Upper lobe of left lung (tissue), 6 donors: ENCODE data around the gene HPD. TPM values are rescaled to one million over a fixed set of nuclear protein-coding genes. Genes with fewer than 3 reads are reported as not detected.

ENCODE experiments used
- ATAC-seq, 2 donors: fragments of 200-7000 bp; cut with Tn5 transposase; one replicate each; pipeline ENCODE4 v1.9.1; 2022; ENCODE audit warnings: mild to moderate bottlenecking in 2 of 2, moderate library complexity in 2 of 2; ENCODE audit not compliant: low FRiP score in 2 of 2
- DNase-seq, 2 donors: peaks; one replicate each; pipeline ENCODE4 v3.0.0-alpha.2; 2019 to 2020
- H3K27ac ChIP-seq, 4 donors: fragments of 200-600 bp; sonication (generic); one replicate each; pipeline ENCODE4 v1.5.1; 2016 to 2019
- H3K27me3 ChIP-seq, 4 donors: fragments of 200-600 bp; sonication (generic); one replicate each; pipeline ENCODE4 v1.5.1; 2017 to 2019
- H3K36me3 ChIP-seq, 4 donors: fragments of 200-600 bp; sonication (generic); one replicate each; pipeline ENCODE4 v1.5.1; 2016 to 2019
- H3K4me1 ChIP-seq, 4 donors: fragments of 200-600 bp; sonication (generic); one replicate each; pipeline ENCODE4 v1.5.1; 2018 to 2019
- H3K4me3 ChIP-seq, 4 donors: fragments of 200-600 bp; sonication (generic); one replicate each; pipeline ENCODE4 v1.5.1; 2017 to 2019; ENCODE audit warnings: mild to moderate bottlenecking in 2 of 4, moderate library complexity in 1 of 4
- H3K9me3 ChIP-seq, 4 donors: fragments of 200-600 bp; sonication (generic); one replicate each; pipeline ENCODE4 v1.5.1; 2018 to 2019
- CTCF ChIP-seq, 6 experiments: fragments of 450-650 bp in 4 of 6; fragments of 200-600 bp in 2 of 6; sonication (generic) in 2 of 6; IDR thresholded peaks; one replicate each; pipeline ENCODE4 v1.5.1; 2016 to 2019; ENCODE audit warnings: antibody characterized with exemption in 6 of 6
- EP300 ChIP-seq, 4 donors: sonication (generic); formaldehyde crosslinking; IDR thresholded peaks; one replicate each; pipeline ENCODE4 v1.5.1; 2017; ENCODE audit warnings: antibody characterized with exemption in 4 of 4, control low read depth in 2 of 4
- POLR2A ChIP-seq, 4 donors: fragments of 450-650 bp; IDR thresholded peaks; one replicate each; pipeline ENCODE4 v1.5.1; 2016 to 2017; ENCODE audit warnings: antibody characterized with exemption in 4 of 4, mild to moderate bottlenecking in 2 of 4
- POLR2AphosphoS5 ChIP-seq, 2 donors: sonication (generic); formaldehyde crosslinking; IDR thresholded peaks; one replicate each; pipeline ENCODE4 v1.5.1; 2017; ENCODE audit warnings: antibody characterized with exemption in 2 of 2
- WGBS, 2 donors: methylation state at CpG; one replicate each; pipeline ENCODE4 v1.1.5; 2017 to 2018; 5-methylcytosine and 5-hydroxymethylcytosine counted together
- total RNA-seq, 6 donors: library from RNA; depleted of rRNA in 4 of 6; stranded (reverse); fragments of >200 nt in 4 of 6; gene quantifications; one replicate each; pipeline versions ENCODE4 v1.1.0 to v1.2.1, GENCODE V29; 2016 to 2021
- donor health status: DM: no; HTN: no; CAD: no; lungs with moderate emphysema.
- donor health status: DM: no; HTN: yes; CAD: no; lungs with severe emphysema.

The HPD gene
- total RNA-seq, result 1 to 10 TPM in 5 of 6 donors, not detected in 1; 1.1 to 7.3 (median 1.7) TPM

- DNase-seq (no peak), ATAC-seq (peak; percentile 52 to 87)
- H3K9me3 ChIP-seq, result no peaks in the 10 kb centered on the region
- no peaks in the 10 kb centered on the region for H3K36me3 ChIP-seq
- H3K27me3 ChIP-seq, result no peaks in the 10 kb centered on the region
- WGBS, 2 donors, result 79 to 82% methylated on average over 10 to 16 of the region's 16 CpGs
- TF ChIP-seq POLR2AphosphoS5 (IDR thresholded peaks at IDR 0.05), result no peak
- TF ChIP-seq POLR2A (IDR thresholded peaks at IDR 0.05), result no peak
- TF ChIP-seq CTCF (IDR thresholded peaks at IDR 0.05), result no peak
- TF ChIP-seq EP300 (IDR thresholded peaks at IDR 0.05), result no peak
- H3K4me1 ChIP-seq, result peaks cover 4 to 8% (median 6%) of the 10 kb centered on the region in 4 donors
- no peak within 1 kb of the TSS for H3K4me3 ChIP-seq
- H3K27ac ChIP-seq, result peak within 1 kb of the TSS; percentile 64 to 84 (median 74)
These were observed at the start of gene HPD for GRCh38 chr12:121858662-121859572. Gene HPD, minus strand, starts transcription at chr12:121858859. Its CDS starts 36 bp downstream, at chr12:121858823.

GRCh38 chr12:121905746-121906145, 47.1 kb upstream of the HPD start:
- H3K4me1 ChIP-seq, result no peaks in the 10 kb centered on the region
- H3K27ac ChIP-seq, result no peak overlapping the region
- H3K27me3 ChIP-seq, result no peaks in the 10 kb centered on the region
- H3K4me3 ChIP-seq, result no peak overlapping the region
- peaks cover 15 to 97% (median 78%) of the 10 kb centered on the region in 4 donors for H3K36me3 ChIP-seq
- no peaks in the 10 kb centered on the region for H3K9me3 ChIP-seq
- TF ChIP-seq POLR2AphosphoS5 (IDR thresholded peaks at IDR 0.05) (no peak), CTCF (IDR thresholded peaks at IDR 0.05) (no peak), EP300 (IDR thresholded peaks at IDR 0.05) (no peak), POLR2A (IDR thresholded peaks at IDR 0.05) (no peak)
- 75 to 83% methylated on average over 4 of the region's 4 CpGs for WGBS, 2 donors
- ATAC-seq (no peak), DNase-seq (no peak)

GRCh38 chr12:121903202-121903601, 44.5 kb upstream of the HPD start:
- H3K4me1 ChIP-seq, result no peaks in the 10 kb centered on the region
- H3K9me3 ChIP-seq, result no peaks in the 10 kb centered on the region
- H3K27me3 ChIP-seq, result no peaks in the 10 kb centered on the region
- H3K4me3 ChIP-seq, result no peak overlapping the region
- DNase-seq (no peak), ATAC-seq (peak in 1 of 2 donors; percentile 53)
- TF ChIP-seq POLR2AphosphoS5 (IDR thresholded peaks at IDR 0.05), result no peak
- no peak for TF ChIP-seq POLR2A (IDR thresholded peaks at IDR 0.05)
- no peak for TF ChIP-seq EP300 (IDR thresholded peaks at IDR 0.05)
- no peak for TF ChIP-seq CTCF (IDR thresholded peaks at IDR 0.05)
- no peak overlapping the region for H3K27ac ChIP-seq
- WGBS, 2 donors, result 96% methylated on average over 2 of the region's 2 CpGs; no CpG with 5 or more reads in 1 of the 2 donors
- H3K36me3 ChIP-seq, result peaks cover 15 to 98% (median 81%) of the 10 kb centered on the region in 4 donors

- no peak for TF ChIP-seq POLR2A (IDR thresholded peaks at IDR 0.05)
- H3K36me3 ChIP-seq, result peaks cover 12 to 98% (median 76%) of the 10 kb centered on the region in 4 donors
- H3K27me3 ChIP-seq, result no peaks in the 10 kb centered on the region
- no peaks in the 10 kb centered on the region for H3K9me3 ChIP-seq
- ATAC-seq, result no peak
- H3K27ac ChIP-seq, result no peak overlapping the region
- DNase-seq, result peak in 1 of 2 donors; percentile 59
- no peaks in the 10 kb centered on the region for H3K4me1 ChIP-seq
- no peak overlapping the region for H3K4me3 ChIP-seq
- 100% methylated on average over 14 of the region's 14 CpGs; no CpG with 5 or more reads in 1 of the 2 donors for WGBS, 2 donors
These were observed 40.9 kb upstream of the HPD start for GRCh38 chr12:121899590-121899989.

GRCh38 chr12:121898287-121898686, 39.6 kb upstream of the HPD start:
- TF ChIP-seq EP300 (IDR thresholded peaks at IDR 0.05) (no peak), CTCF (IDR thresholded peaks at IDR 0.05) (no peak), POLR2A (IDR thresholded peaks at IDR 0.05) (no peak), POLR2AphosphoS5 (IDR thresholded peaks at IDR 0.05) (no peak)
- H3K36me3 ChIP-seq, result peaks cover 10 to 96% (median 69%) of the 10 kb centered on the region in 4 donors
- 80 to 89% methylated on average over 3 to 5 of the region's 5 CpGs for WGBS, 2 donors
- peaks cover 0 to 9% (median 5%) of the 10 kb centered on the region in 4 donors for H3K4me1 ChIP-seq
- ATAC-seq (no peak), DNase-seq (no peak)
- H3K9me3 ChIP-seq, result no peaks in the 10 kb centered on the region
- H3K27ac ChIP-seq, result no peak overlapping the region
- no peak overlapping the region for H3K4me3 ChIP-seq
- no peaks in the 10 kb centered on the region for H3K27me3 ChIP-seq
